T47D (cell line): ENCODE data around the gene ATXN1.
A peak's percentile ranks its signal among the peaks of the same experiment; 100 is the strongest.

Experiments used
- DNase-seq, 2 experiments: peaks; one replicate each; pipeline versions ENCODE4 v3.0.0 to v3.0.0-alpha.2; 2011 to 2012; ENCODE audit warnings: low read depth in 1 of 2, low spot score in 1 of 2
- JUND ChIP-seq: IDR thresholded peaks from 2 replicates; pipeline ENCODE4 v1.6.1; 2012; ENCODE audit warnings: low read depth
- in situ Hi-C: cut with HindIII; loops from 2 replicates; pipeline ENCODE4 v1.10.0; 2016; ENCODE audit warnings: low sequenced_read_pairs, low pct_unique_long_range_greater_than_20kb

Gene ATXN1

DNA sequence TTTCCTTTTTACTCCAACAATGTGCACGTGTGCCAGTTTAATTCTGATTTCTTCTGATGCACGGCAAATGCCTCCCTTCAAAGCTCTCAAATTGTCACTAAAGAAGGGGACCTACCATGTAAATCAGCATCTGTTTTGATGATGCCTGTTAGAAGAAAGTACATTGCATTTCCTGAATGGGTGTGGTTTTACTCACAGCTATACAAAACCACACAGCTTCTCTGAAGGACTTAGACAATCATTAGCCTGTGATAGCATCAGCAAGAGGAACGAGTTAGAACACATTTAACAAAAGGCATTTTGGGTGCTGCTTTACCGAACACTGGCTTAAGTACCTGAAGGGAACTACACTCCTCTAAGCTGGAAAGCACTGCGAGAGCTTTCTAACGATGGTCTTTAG, 109.4 kb downstream of the ATXN1 start:
- no peak for TF ChIP-seq JUND
- DNase-seq: peak in 1 of 2 experiments; percentile 62
- in situ Hi-C loops: no loop called here

DNA sequence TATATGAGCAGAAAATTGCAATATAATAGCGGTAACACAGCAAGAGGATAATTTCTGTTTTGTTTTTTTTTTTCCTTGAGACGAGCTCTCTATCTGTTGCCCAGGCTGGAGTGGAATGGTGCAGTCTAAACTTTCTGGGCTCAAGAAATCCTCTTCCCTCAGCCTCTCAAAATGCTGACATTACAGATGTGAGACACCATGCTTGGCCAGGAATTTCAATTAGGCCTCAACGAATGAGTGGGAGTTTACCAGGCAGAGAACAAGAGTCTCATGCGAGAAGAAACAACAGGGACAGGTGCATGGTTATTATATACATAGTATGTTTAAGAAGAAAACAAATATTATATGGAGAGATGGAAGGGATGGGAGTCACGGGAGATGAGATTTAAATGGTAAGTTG, 111.4 kb downstream of the ATXN1 start:
- TF ChIP-seq JUND: no peak
- in situ Hi-C loops: no loop called here
- no peak for DNase-seq

DNA sequence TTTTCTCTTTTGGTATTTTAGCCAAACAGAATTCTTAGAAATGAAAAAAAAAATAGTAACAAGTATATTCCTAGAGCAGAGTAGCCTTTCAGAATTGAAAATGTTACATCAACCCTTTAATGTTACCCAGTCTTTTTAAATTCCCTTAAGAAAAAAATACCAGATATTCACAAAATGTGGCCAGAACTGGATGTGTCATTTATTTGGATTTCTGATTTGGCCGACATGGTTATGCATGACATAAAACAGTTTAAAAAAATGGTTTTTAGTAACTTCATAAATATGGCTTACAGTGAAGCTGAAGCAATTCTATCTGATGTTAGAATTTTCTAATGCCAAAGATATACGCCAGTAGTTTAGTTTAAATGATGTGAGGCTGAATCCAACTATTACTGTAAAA, 112.0 kb downstream of the ATXN1 start:
- TF ChIP-seq JUND: no peak
- DNase-seq: no peak
- in situ Hi-C loops: no loop called here

DNA sequence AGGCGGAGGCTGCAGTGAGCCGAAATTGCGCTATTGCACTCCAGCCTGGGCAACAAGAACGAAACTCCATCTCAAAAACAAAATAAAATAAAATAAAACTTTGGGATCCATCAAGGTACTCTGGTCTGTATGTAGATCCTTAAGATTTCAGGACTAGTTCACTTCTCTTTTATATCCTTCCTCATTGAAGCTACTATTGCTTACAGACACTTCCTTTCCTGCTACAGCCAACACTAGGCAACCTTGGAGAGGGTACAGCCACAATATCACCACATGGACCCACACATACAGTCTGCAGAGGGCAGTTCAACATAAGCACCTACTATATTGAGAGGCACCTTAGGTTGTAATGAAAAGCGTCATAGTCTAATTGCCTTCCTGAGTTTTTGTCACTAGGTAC, 113.3 kb downstream of the ATXN1 start:
- no peak for TF ChIP-seq JUND
- in situ Hi-C loops: no loop called here
- no peak for DNase-seq

DNA sequence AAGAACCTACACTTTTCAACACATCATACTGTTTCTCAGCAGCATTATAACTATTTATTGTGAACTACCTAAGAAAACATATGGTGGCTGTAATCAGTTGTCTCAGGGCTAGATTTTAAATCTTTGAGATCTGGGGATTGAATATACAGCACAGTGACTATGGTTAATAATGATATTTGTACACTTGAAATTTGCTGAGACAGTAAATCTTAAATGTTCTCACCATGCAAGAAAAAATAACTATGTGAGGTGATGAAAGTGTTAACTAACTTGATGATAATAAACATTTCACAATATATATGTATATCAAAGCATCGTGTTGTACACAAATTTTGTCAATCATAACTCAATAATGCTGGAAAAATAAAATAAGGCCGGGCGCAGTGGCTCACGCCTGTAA, 113.8 kb downstream of the ATXN1 start:
- TF ChIP-seq JUND: no peak
- DNase-seq: no peak
- in situ Hi-C loops: no loop called here

DNA sequence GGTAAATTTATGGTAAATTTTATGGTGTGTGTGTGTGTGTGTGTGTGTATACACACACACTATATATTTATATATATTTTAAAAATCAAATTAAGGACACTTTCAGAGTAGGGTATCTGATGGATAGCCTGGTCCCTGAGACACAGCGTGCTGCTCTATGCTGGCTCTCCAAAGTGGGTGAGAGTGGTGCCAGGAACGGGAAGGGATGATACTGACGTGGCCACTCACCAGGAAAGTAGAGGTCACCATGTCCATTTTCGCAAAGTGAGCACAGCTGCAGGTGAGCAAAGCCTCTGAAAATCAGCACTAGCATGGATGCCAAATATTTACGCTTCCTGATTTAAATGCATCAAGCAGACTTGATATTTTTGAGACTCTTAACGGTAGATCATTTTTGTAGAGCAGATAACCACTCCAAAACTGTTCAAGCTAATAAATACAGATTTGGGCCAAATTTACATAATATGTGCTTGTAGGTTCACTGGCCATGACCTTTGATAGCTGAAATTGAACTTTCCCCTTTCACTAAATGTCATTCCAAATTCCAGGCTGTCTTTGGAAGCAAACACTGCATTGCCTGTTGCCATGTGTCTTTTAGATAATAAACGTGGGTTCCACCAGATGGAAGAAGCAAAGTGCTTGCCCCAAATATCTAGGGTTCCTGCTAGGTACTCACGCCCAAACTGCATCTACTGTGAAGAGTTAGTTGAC, 116.6 kb downstream of the ATXN1 start:
- no peak for TF ChIP-seq JUND
- DNase-seq: no peak
- in situ Hi-C loops: no loop called here

DNA sequence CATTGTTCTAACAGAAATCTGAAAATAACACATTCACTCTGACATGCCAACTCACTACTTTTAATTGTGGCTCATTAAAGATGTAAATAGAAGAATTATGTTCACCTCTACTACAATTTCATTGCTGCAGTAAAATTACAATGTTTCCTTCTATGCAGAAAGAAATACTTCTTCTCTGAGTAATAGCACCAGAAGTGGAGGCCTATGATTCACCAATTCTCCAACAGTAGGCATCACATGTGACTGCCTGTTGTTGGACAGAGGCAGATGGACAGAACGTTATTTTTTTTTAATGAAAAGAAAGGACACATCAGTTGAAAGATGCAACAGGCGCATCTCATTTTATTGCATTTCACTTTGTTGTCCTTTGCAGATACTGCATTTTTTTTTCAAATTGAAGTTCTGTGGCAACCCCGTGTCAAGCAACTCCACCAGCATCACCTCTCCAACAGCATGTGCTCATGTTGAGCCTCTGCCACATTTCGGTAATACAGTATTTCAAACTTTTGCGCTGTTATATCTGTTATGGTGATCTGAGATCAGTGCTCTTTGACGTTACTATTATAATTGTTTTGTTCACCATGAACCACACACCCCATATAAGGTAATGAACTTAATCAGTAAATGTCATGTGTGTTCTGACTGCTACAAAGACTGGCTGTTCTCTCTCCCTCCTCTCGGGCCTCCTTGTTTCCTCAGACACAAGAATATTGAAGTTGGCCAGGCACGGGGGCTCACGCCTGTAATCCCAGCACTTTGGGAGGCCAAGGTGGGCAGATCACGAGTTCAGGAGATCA, 121.4 kb downstream of the ATXN1 start:
- no peak for DNase-seq
- in situ Hi-C loops: no loop called here
- no peak for TF ChIP-seq JUND

DNA sequence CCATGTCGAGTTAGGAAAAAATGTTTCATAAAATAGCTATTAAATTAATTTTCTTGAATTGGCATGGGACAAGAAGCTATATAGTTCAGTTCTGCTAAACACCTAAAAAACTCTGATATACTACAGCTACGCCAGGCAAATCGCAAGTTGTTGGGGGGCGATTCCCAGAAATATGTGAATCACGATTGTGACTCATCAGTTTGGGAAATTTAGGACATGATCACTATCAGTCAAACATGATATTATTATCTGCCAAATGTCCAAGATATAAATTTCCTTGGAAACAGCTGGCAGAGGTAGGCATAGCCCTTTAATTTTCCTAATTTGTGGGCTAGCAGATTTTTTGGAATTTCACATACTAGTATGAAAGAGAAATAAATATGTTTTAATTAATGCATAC, 123.6 kb downstream of the ATXN1 start:
- in situ Hi-C loops: no loop called here
- TF ChIP-seq JUND: no peak
- no peak for DNase-seq

DNA sequence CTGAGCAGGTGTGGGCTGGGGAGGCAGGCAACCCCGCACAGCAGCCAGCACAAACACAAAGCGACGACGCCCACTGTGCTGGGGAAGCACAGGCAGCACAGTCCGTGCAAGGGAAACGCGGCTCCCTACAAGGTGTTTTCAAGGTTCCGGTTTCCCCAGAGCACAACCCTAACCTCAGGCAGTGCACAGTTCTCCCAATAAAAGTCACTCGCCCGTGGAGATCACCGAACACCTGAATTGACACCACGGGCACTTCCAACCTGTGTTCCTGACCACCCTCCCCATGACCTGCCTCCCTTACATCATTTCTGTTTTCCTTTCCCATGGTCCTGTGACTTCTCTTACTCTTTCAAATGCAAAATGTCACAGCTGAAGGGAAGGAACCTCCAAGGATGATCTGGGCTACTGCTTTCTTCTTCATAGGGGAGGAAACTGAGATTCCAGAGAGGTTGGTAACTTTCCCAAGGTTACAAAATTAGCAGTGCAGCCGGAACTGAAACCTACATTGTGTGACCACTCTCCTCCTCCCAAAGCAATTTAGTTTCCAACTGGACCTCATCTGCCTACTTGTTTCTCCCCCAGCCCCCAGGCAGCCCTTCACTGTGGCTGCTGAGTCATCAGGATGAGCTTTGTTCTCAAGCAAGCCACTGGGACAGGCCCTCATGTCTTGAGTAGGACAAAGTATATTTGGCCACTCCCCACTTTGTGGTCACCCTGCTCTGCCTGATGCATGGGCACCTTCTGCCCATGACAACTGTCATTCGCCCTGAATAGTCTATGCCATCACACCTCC, 125.3 kb downstream of the ATXN1 start:
- DNase-seq: peak; percentile 12 to 56
- no peak for TF ChIP-seq JUND
- in situ Hi-C loops: no loop called here

DNA sequence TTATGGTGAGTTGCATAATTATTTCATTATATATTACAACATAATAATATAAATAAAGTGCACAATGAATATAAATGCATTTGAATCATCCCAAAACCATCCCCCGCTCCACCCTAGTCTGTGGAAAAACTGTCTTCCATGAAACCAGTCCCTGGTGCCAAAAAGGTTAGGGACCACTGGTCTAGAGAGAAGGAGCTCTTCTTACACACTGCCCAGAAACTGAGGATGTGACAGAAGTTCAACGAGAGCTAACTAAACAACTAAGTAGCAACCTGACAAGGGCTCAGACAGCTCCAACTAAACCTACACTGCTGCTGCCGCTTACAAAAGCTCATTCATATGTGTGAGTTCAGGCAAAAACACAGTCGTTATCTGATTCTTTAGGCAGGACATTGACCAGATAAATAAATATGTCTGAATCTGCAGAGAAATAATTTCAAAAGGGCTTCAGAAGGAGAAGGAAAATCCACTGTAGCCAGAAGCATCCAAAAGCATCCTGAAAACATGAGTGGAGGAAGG, 125.9 kb downstream of the ATXN1 start:
- no peak for TF ChIP-seq JUND
- in situ Hi-C loops: no loop called here
- DNase-seq: no peak

DNA sequence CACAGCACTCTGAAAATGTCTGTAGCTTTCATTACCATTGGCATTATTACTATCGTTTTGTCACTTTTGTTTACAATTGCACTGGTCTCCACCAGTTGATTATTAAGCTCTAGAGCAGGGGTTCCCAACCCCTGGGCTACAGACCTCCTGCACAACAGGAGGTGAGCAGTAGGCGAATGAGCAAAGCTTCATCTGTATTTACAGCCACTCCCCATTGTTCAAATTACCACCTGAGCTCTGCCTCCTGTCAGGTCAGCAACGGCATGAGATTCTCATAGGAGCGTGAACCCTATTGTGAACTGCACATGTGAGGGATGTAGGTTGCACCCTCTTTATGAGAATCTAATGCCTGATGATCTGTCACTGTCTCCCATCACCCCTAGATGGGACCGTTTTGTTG, 126.4 kb downstream of the ATXN1 start:
- no peak for TF ChIP-seq JUND
- in situ Hi-C loops: no loop called here
- DNase-seq: no peak

DNA sequence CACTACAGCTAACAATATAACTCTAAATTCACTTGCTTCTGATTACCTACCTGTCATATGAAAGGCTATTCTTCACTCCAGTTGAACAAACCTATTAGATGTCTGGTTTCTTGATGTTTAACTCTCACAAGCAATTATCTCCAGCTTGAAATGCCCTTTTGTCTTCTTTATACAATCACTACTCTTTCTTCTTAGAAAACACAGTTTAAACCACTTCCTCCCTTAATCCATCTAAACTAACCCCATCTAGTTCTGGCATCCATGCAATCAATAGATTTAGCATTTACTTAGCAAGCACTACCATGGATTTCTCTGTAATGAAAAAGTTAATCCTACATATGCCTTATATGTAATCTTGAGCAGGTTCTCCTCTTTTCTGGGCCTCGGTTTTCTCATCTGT, 127.3 kb downstream of the ATXN1 start:
- no peak for TF ChIP-seq JUND
- in situ Hi-C loops: no loop called here
- no peak for DNase-seq

DNA sequence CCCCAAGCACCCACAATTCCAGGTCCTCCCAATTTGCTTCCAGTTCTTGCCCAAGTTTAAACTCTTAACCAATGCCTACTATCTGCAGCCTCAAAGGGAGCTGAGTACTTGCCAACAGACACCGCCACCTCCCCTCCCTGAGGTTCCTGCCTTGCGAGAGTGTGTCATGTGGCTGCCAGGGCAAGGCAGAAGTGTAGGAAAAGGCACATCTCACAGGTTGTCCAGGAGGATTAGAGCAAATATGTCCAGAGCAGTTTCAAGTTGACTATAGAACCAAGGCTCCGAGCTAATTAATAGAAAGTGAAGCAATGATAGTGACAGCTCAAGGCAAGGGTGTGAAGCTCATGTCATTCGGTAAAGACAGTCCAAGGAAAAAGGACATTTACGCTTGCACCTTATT, 127.8 kb downstream of the ATXN1 start:
- no peak for TF ChIP-seq JUND
- in situ Hi-C loops: no loop called here

More for the DNA sequence above, 127.8 kb downstream of the ATXN1 start:
- no peak for DNase-seq
